SK-N-MC (cell line): ENCODE data around the gene ADGRL1.
"Not testable (repeated sequence)": the region's sequence is repeated elsewhere in the genome, so short reads cannot be mapped to it uniquely, and the experiment has no call there.

Source experiments
- EZH2 ChIP-seq: fragments of 200-600 bp; sonication (generic); IDR thresholded peaks from one replicate; pipeline ENCODE4 v1.6.1; 2017; ENCODE audit warnings: antibody characterized with exemption
- POLR2AphosphoS5 ChIP-seq: IDR thresholded peaks from 2 replicates; pipeline ENCODE4 v1.6.1; 2012; ENCODE audit warnings: mild to moderate bottlenecking, low read depth, low read length, borderline replicate concordance

DNA sequence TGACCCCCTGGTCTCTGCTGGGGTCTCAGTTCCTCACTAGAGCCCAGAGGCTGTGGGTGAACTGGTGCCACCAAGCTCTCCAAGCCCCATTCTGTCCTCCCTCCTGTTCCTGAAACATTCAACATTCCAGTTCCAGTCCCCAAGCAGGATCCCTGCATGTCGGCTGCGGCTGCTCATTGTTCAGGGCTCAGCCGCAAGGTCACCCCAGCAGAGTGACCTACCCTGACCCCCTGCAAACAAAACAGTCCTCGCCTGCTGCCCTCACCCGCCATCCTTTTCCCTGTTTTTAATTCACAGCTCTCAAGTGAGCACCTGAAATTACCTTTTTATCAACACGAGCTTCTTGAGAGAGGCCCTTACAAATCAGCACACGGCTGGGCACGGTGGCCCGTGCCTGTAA, 19.3 kb downstream of the ADGRL1 start:
- not testable (repeated sequence) for TF ChIP-seq POLR2AphosphoS5, EZH2
